Mucosa of descending colon (tissue), 3 donors: ENCODE measurements around the gene GHR. TPM values are rescaled to one million over a fixed set of nuclear protein-coding genes. Genes with fewer than 3 reads are reported as not detected.
A peak's percentile ranks its signal among the peaks of the same experiment; 100 is the strongest.

ENCODE experiments used
- ATAC-seq: fragments of 200-7000 bp; cut with Tn5 transposase; one replicate; pipeline ENCODE4 v1.9.1; 2020; ENCODE audit warnings: mild to moderate bottlenecking, moderate library complexity
- DNase-seq, 3 donors: peaks; one replicate each; pipeline ENCODE4 v3.0.0-alpha.2; 2020
- H3K36me3 ChIP-seq: fragments of 200-600 bp; one replicate; pipeline ENCODE4 v1.8.0; 2021; ENCODE audit warnings: low read depth, mild to moderate bottlenecking
- H3K4me1 ChIP-seq: fragments of 200-600 bp; one replicate; pipeline ENCODE4 v1.8.0; 2021; ENCODE audit warnings: low read depth, mild to moderate bottlenecking
- H3K4me3 ChIP-seq: fragments of 200-600 bp; one replicate; pipeline ENCODE4 v1.8.0; 2021; ENCODE audit warnings: mild to moderate bottlenecking
- H3K9me3 ChIP-seq: fragments of 200-600 bp; one replicate; pipeline ENCODE4 v1.8.0; 2021; ENCODE audit warnings: mild to moderate bottlenecking
- intact Hi-C, 2 donors: fragments of 100-400 bp; cut with DNase I in 1 of 2; cut with micrococcal nuclease in 1 of 2; formaldehyde crosslinking; loops; one replicate each; pipeline versions ENCODE4 v1.11.0 to v1.11.1; 2022; cut with DNase I, micrococcal nuclease
- total RNA-seq, 3 donors: library from RNA; stranded (reverse); fragmentation: NEBNext Ultra II Directional in 2 of 3; extraction: Animal tissue kit (Norgen Biotek cat#: 25700) in 2 of 3; gene quantifications; one replicate each; pipeline versions ENCODE4 v1.2.1 to v1.2.4, GENCODE V29; 2021 to 2023
- TF ChIP-seq, protein P1 (sequence below): fragments of 200-600 bp; IDR thresholded peaks from one replicate; pipeline ENCODE4 v1.8.0; 2022; ENCODE audit warnings: antibody characterized with exemption, mild to moderate bottlenecking
- donor health status: DM: no; HTN: no; CAD: no; lungs with moderate emphysema.
- donor health status: DM: no; HTN: no; CAD: no.
- donor health status: DM: no; HTN: yes; CAD: no.

GHR gene
- total RNA-seq, 3 donors from 2014 or later, result 8.7 to 10.3 (median 9.8) TPM

DNA sequence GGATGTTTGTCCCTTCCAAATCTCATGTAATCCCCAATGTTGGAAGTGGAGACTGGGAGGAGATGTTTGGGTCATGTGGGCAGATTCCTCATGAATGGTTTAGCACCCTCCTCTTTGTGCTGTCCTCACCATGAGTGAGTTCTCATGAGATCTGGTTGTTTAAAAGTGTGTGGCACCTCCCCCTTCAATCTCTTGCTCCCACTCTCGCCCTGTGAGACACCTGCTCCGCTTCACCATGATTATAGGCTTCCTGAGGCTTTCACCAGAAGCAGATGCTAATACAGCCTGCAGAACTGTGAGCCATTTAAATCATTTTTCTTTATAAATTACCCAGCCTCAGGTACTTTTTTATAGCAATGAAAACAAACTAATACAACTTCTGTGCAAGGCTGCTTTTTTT, 206.0 kb downstream of the GHR start:
- H3K9me3 ChIP-seq, result no peaks in the 10 kb centered on the region
- no peak for ATAC-seq
- peaks cover 6% of the 10 kb centered on the region for H3K4me1 ChIP-seq
- no peak for DNase-seq
- TF ChIP-seq, protein P1, sequence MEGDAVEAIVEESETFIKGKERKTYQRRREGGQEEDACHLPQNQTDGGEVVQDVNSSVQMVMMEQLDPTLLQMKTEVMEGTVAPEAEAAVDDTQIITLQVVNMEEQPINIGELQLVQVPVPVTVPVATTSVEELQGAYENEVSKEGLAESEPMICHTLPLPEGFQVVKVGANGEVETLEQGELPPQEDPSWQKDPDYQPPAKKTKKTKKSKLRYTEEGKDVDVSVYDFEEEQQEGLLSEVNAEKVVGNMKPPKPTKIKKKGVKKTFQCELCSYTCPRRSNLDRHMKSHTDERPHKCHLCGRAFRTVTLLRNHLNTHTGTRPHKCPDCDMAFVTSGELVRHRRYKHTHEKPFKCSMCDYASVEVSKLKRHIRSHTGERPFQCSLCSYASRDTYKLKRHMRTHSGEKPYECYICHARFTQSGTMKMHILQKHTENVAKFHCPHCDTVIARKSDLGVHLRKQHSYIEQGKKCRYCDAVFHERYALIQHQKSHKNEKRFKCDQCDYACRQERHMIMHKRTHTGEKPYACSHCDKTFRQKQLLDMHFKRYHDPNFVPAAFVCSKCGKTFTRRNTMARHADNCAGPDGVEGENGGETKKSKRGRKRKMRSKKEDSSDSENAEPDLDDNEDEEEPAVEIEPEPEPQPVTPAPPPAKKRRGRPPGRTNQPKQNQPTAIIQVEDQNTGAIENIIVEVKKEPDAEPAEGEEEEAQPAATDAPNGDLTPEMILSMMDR, result no peak
- intact Hi-C loops, result no loop called here
- no peak overlapping the region for H3K4me3 ChIP-seq
- H3K36me3 ChIP-seq, result no peaks in the 10 kb centered on the region

DNA sequence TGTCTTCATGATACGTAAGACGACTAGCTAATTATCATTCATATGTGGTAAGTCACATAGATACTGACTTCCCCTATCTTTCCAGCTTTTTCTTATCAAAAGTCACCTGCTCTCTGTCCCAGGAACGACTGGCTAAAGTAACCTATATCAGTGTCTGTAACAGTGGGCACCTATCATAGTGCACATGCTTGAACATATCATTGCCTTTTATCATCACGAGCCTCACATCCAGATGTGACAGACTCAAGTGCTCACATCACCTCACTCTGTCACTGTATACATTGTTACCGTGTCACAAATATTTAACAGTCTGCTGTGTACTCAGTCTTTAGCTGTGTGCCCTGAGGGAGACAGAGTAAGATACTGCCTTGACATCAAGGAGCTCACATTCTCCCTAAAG, 208.0 kb downstream of the GHR start:
- no peaks in the 10 kb centered on the region for H3K9me3 ChIP-seq
- no peaks in the 10 kb centered on the region for H3K36me3 ChIP-seq
- no peaks in the 10 kb centered on the region for H3K4me1 ChIP-seq
- intact Hi-C loops, result no loop called here
- no peak for DNase-seq
- no peak for ATAC-seq
- TF ChIP-seq, protein P1, result no peak
- H3K4me3 ChIP-seq, result no peak overlapping the region

DNA sequence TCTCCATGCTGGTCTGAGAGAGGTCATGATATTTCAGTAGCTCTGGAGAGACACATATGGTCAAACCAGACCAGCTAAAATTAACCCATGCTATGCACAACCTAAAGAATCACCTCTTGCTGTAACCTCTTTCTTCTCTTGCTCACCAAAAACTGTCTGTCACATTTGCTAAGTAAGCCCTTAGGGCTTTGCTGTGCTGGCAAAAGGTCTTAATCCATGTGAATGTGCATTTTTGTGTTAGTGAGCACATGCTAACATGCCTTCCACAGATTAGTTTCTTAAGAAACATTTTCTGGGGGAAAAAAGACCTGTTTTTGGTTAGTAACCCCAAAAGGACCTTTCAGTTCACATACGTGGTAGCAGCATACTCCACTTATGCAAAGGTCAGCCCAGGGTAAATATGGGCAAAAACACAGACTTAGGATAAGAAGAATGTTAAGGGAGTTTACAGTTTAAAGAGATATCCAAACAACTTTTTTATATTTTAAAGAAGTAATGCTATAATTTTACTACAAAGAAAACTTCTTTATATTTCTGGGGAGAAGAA, 209.2 kb downstream of the GHR start:
- no peaks in the 10 kb centered on the region for H3K36me3 ChIP-seq
- ATAC-seq (no peak), DNase-seq (no peak)
- no peak overlapping the region for H3K4me3 ChIP-seq
- intact Hi-C loops, result no loop called here
- H3K4me1 ChIP-seq, result no peaks in the 10 kb centered on the region
- H3K9me3 ChIP-seq, result no peaks in the 10 kb centered on the region
- TF ChIP-seq, protein P1, result no peak

DNA sequence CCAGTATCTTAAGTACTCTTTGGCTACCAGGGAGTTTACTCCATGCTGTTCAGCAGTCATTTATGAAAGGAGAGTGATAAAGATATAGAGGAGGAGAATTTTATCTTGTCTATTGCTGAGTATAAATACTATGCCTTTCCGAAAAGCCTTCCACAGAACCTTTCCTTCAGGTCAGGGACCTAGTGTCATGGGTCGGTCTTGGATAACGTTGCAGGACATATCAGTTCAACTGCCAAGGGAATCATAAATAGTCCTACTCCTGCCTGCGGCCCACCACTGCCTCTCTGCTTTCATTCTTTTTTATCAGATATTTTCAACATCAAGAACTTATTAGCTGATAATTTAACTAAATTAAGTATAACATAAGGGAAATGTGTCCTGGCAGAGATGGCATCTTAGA, 211.3 kb downstream of the GHR start:
- H3K36me3 ChIP-seq, result no peaks in the 10 kb centered on the region
- no peaks in the 10 kb centered on the region for H3K4me1 ChIP-seq
- TF ChIP-seq, protein P1, result no peak
- intact Hi-C loops, result no loop called here
- no peak for ATAC-seq
- no peak for DNase-seq
- H3K9me3 ChIP-seq, result no peaks in the 10 kb centered on the region
- H3K4me3 ChIP-seq, result no peak overlapping the region

DNA sequence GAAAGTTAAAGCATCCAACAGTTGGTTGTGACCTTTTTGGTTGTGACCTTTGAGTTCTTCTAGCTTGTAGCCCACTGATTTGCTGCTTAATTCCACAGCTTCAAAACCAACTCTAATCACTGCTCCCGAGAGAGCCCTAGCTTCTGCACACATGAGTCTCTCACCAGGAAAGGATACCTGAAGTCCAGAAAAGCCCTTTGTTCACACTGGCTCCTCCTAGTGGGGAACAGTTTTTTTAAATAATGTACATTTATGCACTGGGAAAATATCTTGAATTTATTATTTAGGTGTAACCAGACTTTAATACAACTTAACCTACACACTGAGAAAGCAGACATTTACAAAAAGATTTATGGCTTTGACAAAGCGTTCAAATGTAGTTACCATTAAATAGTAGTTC, 213.2 kb downstream of the GHR start:
- ATAC-seq, result peak; percentile 45
- Histone ChIP-seq H3K9me3 (no peaks in the 10 kb centered on the region), H3K4me1 (no peaks in the 10 kb centered on the region), H3K36me3 (no peaks in the 10 kb centered on the region), H3K4me3 (no peak overlapping the region)
- no peak for DNase-seq
- intact Hi-C loops, result no loop called here
- TF ChIP-seq, protein P1, result no peak

DNA sequence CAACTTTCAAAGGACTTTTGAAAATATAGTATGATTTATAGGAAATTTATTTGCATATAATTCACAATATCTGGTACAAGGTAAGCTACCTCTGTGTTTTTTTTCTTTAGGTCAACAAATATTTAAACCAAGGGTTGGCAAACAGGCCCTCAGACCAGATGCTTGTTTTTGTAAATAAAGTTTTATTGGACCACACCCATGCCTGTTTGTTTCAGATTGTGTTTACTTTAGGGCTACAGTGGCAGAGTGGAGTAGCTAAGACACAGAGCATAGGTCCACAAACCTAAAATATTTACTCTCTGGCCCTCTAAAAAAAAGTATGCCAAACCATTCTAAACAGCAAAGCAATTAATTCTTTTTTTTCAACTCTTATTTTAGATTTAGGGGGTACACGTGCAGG, 213.7 kb downstream of the GHR start:
- Histone ChIP-seq H3K36me3 (no peaks in the 10 kb centered on the region), H3K9me3 (no peaks in the 10 kb centered on the region), H3K4me1 (no peaks in the 10 kb centered on the region), H3K4me3 (no peak overlapping the region)
- TF ChIP-seq, protein P1, result no peak
- intact Hi-C loops, result no loop called here
- DNase-seq (no peak), ATAC-seq (peak; percentile 32)
